Midbrain (tissue), 1 donor: ENCODE data around the gene NBPF9.
"Not testable (repeated sequence)": the region's sequence is repeated elsewhere in the genome, so short reads cannot be mapped to it uniquely, and the experiment has no call there.

Experiments
- DNase-seq: peaks from one replicate; lab custom pipeline; 2025; lab: John Stamatoyannopoulos, UW

The NBPF9 gene

GRCh38 chr1:149012599-149012998, 90.8 kb downstream of the NBPF9 start:
- not testable (repeated sequence) for DNase-seq

- not testable (repeated sequence) for DNase-seq
These were observed 93.6 kb downstream of the NBPF9 start for GRCh38 chr1:149009761-149010160.

GRCh38 chr1:149008769-149009168, 94.6 kb downstream of the NBPF9 start:
- not testable (repeated sequence) for DNase-seq

- DNase-seq, result not testable (repeated sequence)
These were observed 95.0 kb downstream of the NBPF9 start for GRCh38 chr1:149008326-149008725.
